Measurements from ENCODE around the gene GGACT. TPM values are rescaled to one million over a fixed set of nuclear protein-coding genes. Genes with fewer than 3 reads are reported as not detected.

GGACT gene
- total and polyA plus RNA-seq, 2 of the 8 experiments (the other 6 are each of a cell fraction or from before 2014, with no cell fraction given), result 1.1 to 1.5 TPM

DNA sequence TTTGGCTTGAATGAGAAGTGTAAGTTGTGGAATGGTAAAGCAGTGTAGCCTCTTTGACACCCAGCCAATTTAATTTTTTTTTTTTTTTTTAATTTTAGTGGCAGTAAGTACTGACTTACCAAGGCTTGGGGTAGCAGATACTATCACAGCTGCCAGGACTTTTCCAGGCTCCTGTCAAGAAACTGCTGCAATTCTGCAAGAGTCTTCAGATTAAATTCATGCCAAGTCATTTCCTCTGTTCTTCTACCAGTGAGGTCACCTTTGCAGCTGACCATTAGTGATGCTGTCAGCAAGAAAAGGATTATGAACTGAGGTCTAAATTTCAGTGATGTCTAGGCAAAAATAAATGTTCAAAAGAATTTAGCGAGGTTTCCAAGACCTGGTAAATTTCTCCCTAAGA lies 91.2 kb downstream of the GGACT start:
- FAIRE-seq, result no peak
- no peak overlapping the region for H3K27ac ChIP-seq (ENCODE audit: low read depth, low read length)
- TF ChIP-seq SIX5 (IDR thresholded peaks at IDR 0.05; ENCODE audit: low read depth, low read length) (no peak), SAP30 (IDR thresholded peaks at IDR 0.05; ENCODE audit: insufficient read depth, insufficient replicate concordance, low read length) (no peak), CTBP2 (IDR thresholded peaks at IDR 0.05; ENCODE audit: borderline replicate concordance, insufficient read depth, insufficient read length, low read length) (no peak), SP2 (IDR thresholded peaks at IDR 0.05; ENCODE audit: low read length) (no peak), BCL11A (IDR thresholded peaks at IDR 0.05; ENCODE audit: low read depth in 2 of 2, low read length in 2 of 2) (no peak), TAF7 (optimal IDR thresholded peaks at IDR 0.05; ENCODE audit: borderline replicate concordance, low read depth, low read length) (no peak), BRCA1 (IDR thresholded peaks at IDR 0.05; ENCODE audit: low read depth, low read length) (no peak), EZH2 (IDR thresholded peaks at IDR 0.05; ENCODE audit: low read depth, low read length, severe bottlenecking) (no peak), FOSL1 (IDR thresholded peaks at IDR 0.05; ENCODE audit: insufficient read depth, low read depth, low read length) (no peak), SP4 (IDR thresholded peaks at IDR 0.05; ENCODE audit: low read length) (no peak), HDAC2 (IDR thresholded peaks at IDR 0.05; ENCODE audit: borderline replicate concordance in 1 of 2, low read depth in 2 of 2, low read length in 2 of 2) (no peak), GABPA (IDR thresholded peaks at IDR 0.05; ENCODE audit: borderline replicate concordance, insufficient read depth, low read length) (no peak)
- TF ChIP-seq, protein P1, sequence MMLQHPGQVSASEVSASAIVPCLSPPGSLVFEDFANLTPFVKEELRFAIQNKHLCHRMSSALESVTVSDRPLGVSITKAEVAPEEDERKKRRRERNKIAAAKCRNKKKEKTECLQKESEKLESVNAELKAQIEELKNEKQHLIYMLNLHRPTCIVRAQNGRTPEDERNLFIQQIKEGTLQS (IDR thresholded peaks at IDR 0.05; ENCODE audit: insufficient read depth, low read depth, low read length), result no peak

More for the DNA sequence above, 91.2 kb downstream of the GGACT start:
- ChIA-PET CTCF (ENCODE audit: partially characterized antibody) (interaction anchor here (1.0 kb wide), 1 partner anchor 243 kb away, joined by 3 read pairs; no protein-coding TSS in a partner anchor), POLR2A (ENCODE audit: partially characterized antibody) (no interaction called here)
- no peak overlapping the region for H2BK12ac ChIP-seq (ENCODE audit: low read depth, low read length)
- H3K4me1 ChIP-seq (replicated peaks in 1 of 4; ENCODE audit: control insufficient read depth in 3 of 4, insufficient read depth in 4 of 4, low read length in 3 of 4), result peaks cover 2 to 6% (median 5%) of the 10 kb centered on the region in 4 experiments; a peak in 4 of 7 replicates
- no peak for DNase-seq (ENCODE audit: low read depth in 1 of 2, low spot score in 2 of 2)
- no peak overlapping the region for H2BK15ac ChIP-seq (ENCODE audit: low read length)
- no peak overlapping the region for H4K8ac ChIP-seq (ENCODE audit: extremely low read depth, insufficient read depth, low read length)
- no peak overlapping the region for H4K91ac ChIP-seq (replicated peaks; ENCODE audit: insufficient read length, low read length)
- no peak overlapping the region for H4K5ac ChIP-seq (ENCODE audit: insufficient read length, low read depth, low read length)
- 100% methylated on average over 1 of the region's 1 CpG; no CpG with 5 or more reads in 1 of the 2 experiments for WGBS, 2 experiments (ENCODE audit: extremely low coverage in 1 of 2, insufficient coverage in 1 of 2, insufficient read length in 1 of 2, insufficient replicate concordance in 2 of 2, low coverage in 1 of 2, low lambda C conversion rate in 2 of 2, missing lambda C conversion rate in 1 of 2)
- no peaks in the 10 kb centered on the region for H3K27me3 ChIP-seq (replicated peaks in 1 of 4; ENCODE audit: control insufficient read depth in 3 of 4, extremely low read depth in 1 of 4, insufficient read depth in 3 of 4, low read length in 3 of 4)
- no peak overlapping the region for H3K4me2 ChIP-seq (ENCODE audit: insufficient read depth in 1 of 2, low read depth in 2 of 2, low read length in 2 of 2)
- H2AK5ac ChIP-seq (ENCODE audit: low read depth, low read length), result no peak overlapping the region
- no peaks in the 10 kb centered on the region for H3K9me3 ChIP-seq (ENCODE audit: insufficient read depth in 2 of 2, low read depth in 1 of 2, low read length in 1 of 2)
- H2BK20ac ChIP-seq (ENCODE audit: low read length), result no peak overlapping the region
- H3K79me1 ChIP-seq (ENCODE audit: low read depth, low read length), result no peaks in the 10 kb centered on the region
- no peak overlapping the region for H3K14ac ChIP-seq (ENCODE audit: insufficient read length)
- H2BK120ac ChIP-seq (replicated peaks; ENCODE audit: low read depth, low read length), result no peak overlapping the region
- no peak overlapping the region for H3K4me3 ChIP-seq (ENCODE audit: extremely low read depth in 1 of 4, insufficient read depth in 2 of 4, low read depth in 3 of 4, low read length in 4 of 4)
- no peak overlapping the region for H3K18ac ChIP-seq (ENCODE audit: extremely low read depth, low read length)
- H4K20me1 ChIP-seq (replicated peaks in 1 of 2; ENCODE audit: control insufficient read depth in 1 of 2, insufficient read depth in 2 of 2, low read length in 2 of 2), result no peaks in the 10 kb centered on the region
- no peak overlapping the region for H3K23ac ChIP-seq (ENCODE audit: insufficient read length)
- H3K23me2 ChIP-seq (ENCODE audit: low read depth, low read length), result no peaks in the 10 kb centered on the region
- no peak overlapping the region for H2AFZ ChIP-seq (ENCODE audit: low read length)
- H3K36me3 ChIP-seq (ENCODE audit: control insufficient read depth in 2 of 4, insufficient read depth in 4 of 4, low read length in 3 of 4), result no peaks in the 10 kb centered on the region
- no peak overlapping the region for H2BK5ac ChIP-seq (ENCODE audit: low read depth, low read length)
- no peak overlapping the region for H3K4ac ChIP-seq (replicated peaks; ENCODE audit: insufficient read length, low read depth, low read length)
- H3K56ac ChIP-seq (replicated peaks; ENCODE audit: insufficient read length, low read depth, low read length), result no peak overlapping the region
- H3K9ac ChIP-seq (replicated peaks in 1 of 4; ENCODE audit: extremely low read depth in 1 of 4, low read depth in 3 of 4, low read length in 3 of 4), result no peak overlapping the region
- H3K79me2 ChIP-seq (ENCODE audit: control insufficient read depth in 1 of 2, insufficient read depth in 2 of 2, low read length in 2 of 2), result no peaks in the 10 kb centered on the region

All from H1 (cell line).